22Rv1 (cell line): ENCODE results near the gene DZIP3.

Experiments used
- CTCF ChIP-seq: fragments of 450-650 bp; IDR thresholded peaks from 2 replicates; pipeline ENCODE4 v1.5.1; 2017; ENCODE audit warnings: mild to moderate bottlenecking
- ZFX ChIP-seq: fragments of 450-650 bp; IDR thresholded peaks from 2 replicates; pipeline ENCODE4 v1.6.1; 2017; ENCODE audit warnings: antibody characterized with exemption, borderline replicate concordance

- TF ChIP-seq CTCF: no peak
- TF ChIP-seq ZFX: no peak
These were observed 133.2 kb downstream of the DZIP3 start for GRCh38 chr3:108722724-108723123.
